Stomach (tissue), 9 donors: Measurements from ENCODE around the gene PPT2. TPM values are rescaled to one million over a fixed set of nuclear protein-coding genes. Genes with fewer than 3 reads are reported as not detected.
"Not testable (repeated sequence)": the region's sequence is repeated elsewhere in the genome, so short reads cannot be mapped to it uniquely, and the experiment has no call there.

Experiments
- DNase-seq, 2 donors: peaks; one replicate each; pipeline versions ENCODE4 v3.0.0 to v3.0.0-alpha.2; 2013 to 2019
- H3K27ac ChIP-seq, 5 donors: fragments of 200-600 bp in 4 of 5; sonication (generic) in 4 of 5; one replicate each; pipeline ENCODE4 v1.5.1; 2013 to 2019; ENCODE audit warnings: mild to moderate bottlenecking in 1 of 5, moderate library complexity in 1 of 5
- H3K27me3 ChIP-seq, 3 donors: fragments of 200-600 bp; sonication (generic); one replicate each; pipeline ENCODE4 v1.5.1; 2017 to 2019; ENCODE audit warnings: mixed run types in 1 of 3
- H3K36me3 ChIP-seq, 4 donors: fragments of 200-600 bp; sonication (generic); 1 replicate in 3 of 4; 2 replicates in 1 of 4; pipeline ENCODE4 v1.5.1; 2016 to 2019
- H3K4me1 ChIP-seq, 4 donors: fragments of 200-600 bp; sonication (generic); one replicate each; pipeline ENCODE4 v1.5.1; 2016 to 2019
- H3K4me3 ChIP-seq, 4 donors: fragments of 200-600 bp; sonication (generic) in 3 of 4; one replicate each; pipeline ENCODE4 v1.5.1; 2016 to 2019; ENCODE audit warnings: mild to moderate bottlenecking in 1 of 4
- H3K9me3 ChIP-seq, 4 donors: fragments of 200-600 bp; sonication (generic); one replicate each; pipeline ENCODE4 v1.5.1; 2016 to 2019
- CTCF ChIP-seq, 7 experiments: fragments of 450-650 bp in 4 of 7; fragments of 200-600 bp in 3 of 7; sonication (generic) in 3 of 7; IDR thresholded peaks; one replicate each; pipeline ENCODE4 v1.5.1; 2016 to 2019; ENCODE audit warnings: antibody characterized with exemption in 7 of 7, control low read depth in 2 of 7, mild to moderate bottlenecking in 1 of 7
- EP300 ChIP-seq: sonication (generic); formaldehyde crosslinking; IDR thresholded peaks from one replicate; pipeline ENCODE4 v1.6.1; 2017; ENCODE audit warnings: antibody characterized with exemption
- POLR2A ChIP-seq, 4 donors: fragments of 450-650 bp; IDR thresholded peaks; one replicate each; pipeline ENCODE4 v1.6.1; 2016; ENCODE audit warnings: antibody characterized with exemption in 4 of 4, control low read depth in 2 of 4, mild to moderate bottlenecking in 1 of 4, moderate library complexity in 1 of 4
- POLR2AphosphoS5 ChIP-seq, 3 donors: sonication (generic); formaldehyde crosslinking; IDR thresholded peaks; one replicate each; pipeline ENCODE4 v1.6.1; 2016; ENCODE audit warnings: antibody characterized with exemption in 3 of 3
- WGBS, 5 donors: extraction: QIAGEN DNeasy Blood & Tissue Kit in 3 of 5; methylation state at CpG; one replicate each; pipeline versions ENCODE4 v1.1.5 to v1.1.7; 2013 to 2018; 5-methylcytosine and 5-hydroxymethylcytosine counted together
- intact Hi-C: fragments of 100-400 bp; cut with DNase I; formaldehyde crosslinking; loops from one replicate; pipeline ENCODE4 v1.15.1; 2023; ENCODE audit warnings: low total_unique reads
- polyA plus RNA-seq, 3 donors: library from polyadenylated mRNA; stranded (reverse); fragments of 200-250 nt; gene quantifications; one replicate each; pipeline ENCODE4 v1.2.3, GENCODE V29; 2013
- small RNA-seq, 4 donors: library from RNA; depleted of rRNA; stranded (forward); fragments of <200 nt; gene quantifications; one replicate each; pipeline ENCODE3, GENCODE V24; 2016
- total RNA-seq, 5 donors: library from RNA; depleted of rRNA; stranded (reverse); fragments of >200 nt; gene quantifications; one replicate each; pipeline versions ENCODE4 v1.1.0 to v1.2.3, GENCODE V29; 2014 to 2016
- donor health status: healthy with polysubstance abuse.
- donor health status: Bipolar disorder and iron deficiency.
- donor health status: healthy.

PPT2 gene
- total and polyA plus RNA-seq, 8 donors, result 5.8 to 73.0 (median 10.7) TPM

GRCh38 chr6:32210191-32210601 lies 56.3 kb downstream of the PPT2 start:
- TF ChIP-seq POLR2AphosphoS5 (IDR thresholded peaks at IDR 0.05) (no peak), CTCF (IDR thresholded peaks at IDR 0.05) (no peak), POLR2A (IDR thresholded peaks at IDR 0.05) (no peak), EP300 (no peak)
- H3K27me3 ChIP-seq, result no peaks in the 10 kb centered on the region
- H3K4me3 ChIP-seq, result no peak overlapping the region
- WGBS, 5 donors, result 72 to 87% (median 79%) methylated on average over 5 of the region's 5 CpGs
- H3K27ac ChIP-seq, result no peak overlapping the region
- no peaks in the 10 kb centered on the region for H3K9me3 ChIP-seq
- H3K4me1 ChIP-seq, result no peaks in the 10 kb centered on the region
- intact Hi-C loops, result no loop called here
- DNase-seq, result no peak
- H3K36me3 ChIP-seq, result no peaks in the 10 kb centered on the region

GRCh38 chr6:32211432-32211831 lies 57.5 kb downstream of the PPT2 start:
- H3K9me3 ChIP-seq, H3K36me3 ChIP-seq, H3K4me3 ChIP-seq, H3K27me3 ChIP-seq, H3K27ac ChIP-seq, H3K4me1 ChIP-seq, DNase-seq, intact Hi-C loops: not testable (repeated sequence)
- 80 to 88% (median 85%) methylated on average over 4 of the region's 4 CpGs for WGBS, 5 donors

GRCh38 chr6:32212076-32212760 lies 58.3 kb downstream of the PPT2 start:
- DNase-seq, result no peak
- intact Hi-C loops, result no loop called here
- no peaks in the 10 kb centered on the region for H3K4me1 ChIP-seq
- TF ChIP-seq EP300 (no peak), CTCF (IDR thresholded peaks at IDR 0.05) (no peak), POLR2A (IDR thresholded peaks at IDR 0.05) (no peak), POLR2AphosphoS5 (IDR thresholded peaks at IDR 0.05) (no peak)
- no peak overlapping the region for H3K27ac ChIP-seq
- H3K27me3 ChIP-seq, result no peaks in the 10 kb centered on the region
- no peaks in the 10 kb centered on the region for H3K9me3 ChIP-seq
- WGBS, 5 donors, result 76 to 90% (median 83%) methylated on average over 11 to 12 of the region's 12 CpGs
- no peaks in the 10 kb centered on the region for H3K36me3 ChIP-seq
- no peak overlapping the region for H3K4me3 ChIP-seq

Small RNAs within 50 kb of the gene (small RNA-seq; reads per million reads assigned to genes)
- 0 reads per million in 4 donors for gene AL662884.1
- 0 reads per million in 4 donors for gene MIR6833

Other genes starting within 250 kb of the PPT2 start
- 10 to 100 TPM in 1 of 5 donors, 1 to 10 TPM in 3, not detected in 1; 1.7 to 24.6 (median 4.0) TPM for gene C2, start 226.4 kb upstream of the PPT2 start, total RNA-seq
- gene C2, start 226.4 kb upstream of the PPT2 start, polyA plus RNA-seq, result 1 to 10 TPM; 3.3 to 6.3 (median 4.9) TPM
- gene CFB, start 208.0 kb upstream of the PPT2 start, total RNA-seq, result 100 to 1,000 TPM in 3 of 5 donors, 10 to 100 TPM in 1, 1 to 10 TPM in 1; 8.4 to 316 (median 185) TPM
- gene CFB, start 208.0 kb upstream of the PPT2 start, polyA plus RNA-seq, result 100 to 1,000 TPM in 2 of 3 donors, 10 to 100 TPM in 1; 13.1 to 226 (median 165) TPM
- gene NELFE, start 195.2 kb upstream of the PPT2 start, total RNA-seq, result 100 to 1,000 TPM in 1 of 5 donors, 10 to 100 TPM in 3, 1 to 10 TPM in 1; 2.9 to 100 (median 50.1) TPM
- gene NELFE, start 195.2 kb upstream of the PPT2 start, polyA plus RNA-seq, result 10 to 100 TPM; 52.1 to 75.8 (median 53.5) TPM
- 100 to 1,000 TPM in 3 of 5 donors, 10 to 100 TPM in 2; 22.0 to 478 (median 114) TPM for gene SKIC2, start 195.0 kb upstream of the PPT2 start, total RNA-seq
- gene SKIC2, start 195.0 kb upstream of the PPT2 start, polyA plus RNA-seq, result 10 to 100 TPM; 74.3 to 88.9 (median 87.1) TPM
- 10 to 100 TPM in 3 of 5 donors, 1 to 10 TPM in 2; 4.1 to 65.8 (median 18.3) TPM for gene DXO, start 182.0 kb upstream of the PPT2 start, total RNA-seq
- 10 to 100 TPM; 11.9 to 24.8 (median 19.7) TPM for gene DXO, start 182.0 kb upstream of the PPT2 start, polyA plus RNA-seq
- gene C4A, start 172.1 kb upstream of the PPT2 start, total RNA-seq, result 100 to 1,000 TPM in 1 of 5 donors, 10 to 100 TPM in 4; 10.8 to 248 (median 32.1) TPM
- 10 to 100 TPM; 42.2 to 92.9 (median 48.1) TPM for gene C4A, start 172.1 kb upstream of the PPT2 start, polyA plus RNA-seq
- 100 to 1,000 TPM in 1 of 5 donors, 10 to 100 TPM in 4; 14.9 to 108 (median 32.7) TPM for gene C4B, start 139.3 kb upstream of the PPT2 start, total RNA-seq
- 100 to 1,000 TPM in 1 of 3 donors, 10 to 100 TPM in 2; 42.8 to 107 (median 54.9) TPM for gene C4B, start 139.3 kb upstream of the PPT2 start, polyA plus RNA-seq
- gene CYP21A2, start 115.7 kb upstream of the PPT2 start, total RNA-seq, result not detected
- 10 to 100 TPM in 1 of 3 donors, 1 to 10 TPM in 2; 1.3 to 23.8 (median 1.4) TPM for gene CYP21A2, start 115.7 kb upstream of the PPT2 start, polyA plus RNA-seq
- gene TNXB, start 44.8 kb upstream of the PPT2 start, total RNA-seq, result 100 to 1,000 TPM in 1 of 5 donors, 10 to 100 TPM in 4; 43.8 to 408 (median 71.0) TPM
- gene TNXB, start 44.8 kb upstream of the PPT2 start, polyA plus RNA-seq, result 10 to 100 TPM; 15.1 to 17.7 (median 15.7) TPM
- gene ATF6B, start 25.9 kb upstream of the PPT2 start, total RNA-seq, result 100 to 1,000 TPM in 2 of 5 donors, 10 to 100 TPM in 3; 22.8 to 718 (median 73.3) TPM
- gene ATF6B, start 25.9 kb upstream of the PPT2 start, polyA plus RNA-seq, result 10 to 100 TPM; 20.9 to 48.1 (median 24.4) TPM
- gene FKBPL, start 23.9 kb upstream of the PPT2 start, total RNA-seq, result 1 to 10 TPM in 2 of 5 donors, under 1 TPM in 1, not detected in 2; 0.45 to 3.3 (median 3.2) TPM
- 1 to 10 TPM; 2.7 to 9.6 (median 8.5) TPM for gene FKBPL, start 23.9 kb upstream of the PPT2 start, polyA plus RNA-seq
- gene PRRT1, start 2.2 kb upstream of the PPT2 start, total RNA-seq, result under 1 TPM in 3 of 5 donors, not detected in 2; 0.18 to 0.87 (median 0.87) TPM
- gene PRRT1, start 2.2 kb upstream of the PPT2 start, polyA plus RNA-seq, result 1 to 10 TPM; 1.9 to 6.0 (median 3.4) TPM
- 100 to 1,000 TPM in 1 of 5 donors, 10 to 100 TPM in 2, 1 to 10 TPM in 1, under 1 TPM in 1; 0.87 to 224 (median 10.1) TPM for gene EGFL8, start 10.5 kb downstream of the PPT2 start, total RNA-seq
- 10 to 100 TPM; 14.6 to 30.3 (median 16.6) TPM for gene EGFL8, start 10.5 kb downstream of the PPT2 start, polyA plus RNA-seq
- 10 to 100 TPM in 4 of 5 donors, 1 to 10 TPM in 1; 7.3 to 52.6 (median 33.5) TPM for gene AGPAT1, start 21.9 kb downstream of the PPT2 start, total RNA-seq
- gene AGPAT1, start 21.9 kb downstream of the PPT2 start, polyA plus RNA-seq, result 10 to 100 TPM; 31.3 to 41.9 (median 36.2) TPM
- gene RNF5, start 24.3 kb downstream of the PPT2 start, total RNA-seq, result 10 to 100 TPM; 22.6 to 71.4 (median 50.9) TPM
- 100 to 1,000 TPM in 1 of 3 donors, 10 to 100 TPM in 2; 92.5 to 107 (median 93.2) TPM for gene RNF5, start 24.3 kb downstream of the PPT2 start, polyA plus RNA-seq
- gene AGER, start 30.1 kb downstream of the PPT2 start, total RNA-seq, result 10 to 100 TPM in 2 of 5 donors, 1 to 10 TPM in 2, under 1 TPM in 1; 0.87 to 35.6 (median 2.8) TPM
- gene AGER, start 30.1 kb downstream of the PPT2 start, polyA plus RNA-seq, result 10 to 100 TPM; 13.0 to 18.0 (median 16.9) TPM
- 10 to 100 TPM; 23.5 to 50.3 (median 42.0) TPM for gene PBX2, start 36.1 kb downstream of the PPT2 start, total RNA-seq
- 10 to 100 TPM; 26.5 to 31.4 (median 28.0) TPM for gene PBX2, start 36.1 kb downstream of the PPT2 start, polyA plus RNA-seq
- 10 to 100 TPM in 1 of 5 donors, 1 to 10 TPM in 1, not detected in 3; 3.1 to 41.0 TPM for gene GPSM3, start 38.5 kb downstream of the PPT2 start, total RNA-seq
- gene GPSM3, start 38.5 kb downstream of the PPT2 start, polyA plus RNA-seq, result 10 to 100 TPM in 2 of 3 donors, 1 to 10 TPM in 1; 10.0 to 25.8 (median 23.9) TPM
- 10 to 100 TPM; 11.0 to 45.5 (median 14.3) TPM for gene NOTCH4, start 69.9 kb downstream of the PPT2 start, total RNA-seq
- 10 to 100 TPM in 1 of 3 donors, 1 to 10 TPM in 2; 7.3 to 22.3 (median 8.4) TPM for gene NOTCH4, start 69.9 kb downstream of the PPT2 start, polyA plus RNA-seq
- not detected for gene TSBP1, start 217.8 kb downstream of the PPT2 start, total RNA-seq
- gene TSBP1, start 217.8 kb downstream of the PPT2 start, polyA plus RNA-seq, result not detected